ENCODE measurements around the gene ATF3. TPM values are rescaled to one million over a fixed set of nuclear protein-coding genes. Genes with fewer than 3 reads are reported as not detected.
A peak's percentile ranks its signal among the peaks of the same experiment; 100 is the strongest.

Gene ATF3, protein sequence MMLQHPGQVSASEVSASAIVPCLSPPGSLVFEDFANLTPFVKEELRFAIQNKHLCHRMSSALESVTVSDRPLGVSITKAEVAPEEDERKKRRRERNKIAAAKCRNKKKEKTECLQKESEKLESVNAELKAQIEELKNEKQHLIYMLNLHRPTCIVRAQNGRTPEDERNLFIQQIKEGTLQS
- 10 to 100 TPM in 1 of 2 donors, 1 to 10 TPM in 1; 6.0 to 14.8 TPM for total RNA-seq

DNA sequence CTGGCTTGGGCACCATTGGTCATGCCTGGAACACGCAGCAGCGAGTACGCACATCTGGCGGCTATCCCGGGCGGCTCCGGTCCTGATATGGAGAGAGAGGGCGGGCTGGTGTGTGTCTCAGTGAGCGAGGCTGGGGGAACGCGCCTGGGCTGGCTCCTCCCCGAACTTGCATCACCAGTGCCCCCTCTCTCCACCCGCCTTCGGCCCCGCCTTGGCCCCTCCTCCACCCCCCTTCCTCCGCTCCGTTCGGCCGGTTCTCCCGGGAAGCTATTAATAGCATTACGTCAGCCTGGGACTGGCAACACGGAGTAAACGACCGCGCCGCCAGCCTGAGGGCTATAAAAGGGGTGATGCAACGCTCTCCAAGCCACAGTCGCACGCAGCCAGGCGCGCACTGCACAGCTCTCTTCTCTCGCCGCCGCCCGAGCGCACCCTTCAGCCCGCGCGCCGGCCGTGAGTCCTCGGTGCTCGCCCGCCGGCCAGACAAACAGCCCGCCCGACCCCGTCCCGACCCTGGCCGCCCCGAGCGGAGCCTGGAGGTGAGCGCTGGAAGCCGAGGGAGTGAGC, at the start of gene ATF3:
ATF3 (plus strand) TSS at position 370 of the 567 bp plus-strand sequence. CDS start 6,261 bp downstream, outside the sequence.
- no peaks in the 10 kb centered on the region for H3K27me3 ChIP-seq (replicated peaks; ENCODE audit: insufficient read depth)
- peaks cover 4% of the 10 kb centered on the region for H3K4me1 ChIP-seq (replicated peaks)
- intact Hi-C loops (cut with DNase I), result loop anchor here (5.0 kb wide), 1 partner anchor 131 kb away; no protein-coding TSS in a partner anchor
- peak within 1 kb of the TSS; percentile 49 to 72 for H3K4me3 ChIP-seq
- WGBS, result under 1% methylated on average over 51 of the region's 54 CpGs
- peak within 1 kb of the TSS; percentile 97 to 99 for H3K27ac ChIP-seq
- TF ChIP-seq POLR2A (IDR thresholded peaks at IDR 0.05) (peak; percentile 96), POLR2AphosphoS5 (IDR thresholded peaks at IDR 0.05) (peak; percentile 95)
- TF ChIP-seq, protein P1, sequence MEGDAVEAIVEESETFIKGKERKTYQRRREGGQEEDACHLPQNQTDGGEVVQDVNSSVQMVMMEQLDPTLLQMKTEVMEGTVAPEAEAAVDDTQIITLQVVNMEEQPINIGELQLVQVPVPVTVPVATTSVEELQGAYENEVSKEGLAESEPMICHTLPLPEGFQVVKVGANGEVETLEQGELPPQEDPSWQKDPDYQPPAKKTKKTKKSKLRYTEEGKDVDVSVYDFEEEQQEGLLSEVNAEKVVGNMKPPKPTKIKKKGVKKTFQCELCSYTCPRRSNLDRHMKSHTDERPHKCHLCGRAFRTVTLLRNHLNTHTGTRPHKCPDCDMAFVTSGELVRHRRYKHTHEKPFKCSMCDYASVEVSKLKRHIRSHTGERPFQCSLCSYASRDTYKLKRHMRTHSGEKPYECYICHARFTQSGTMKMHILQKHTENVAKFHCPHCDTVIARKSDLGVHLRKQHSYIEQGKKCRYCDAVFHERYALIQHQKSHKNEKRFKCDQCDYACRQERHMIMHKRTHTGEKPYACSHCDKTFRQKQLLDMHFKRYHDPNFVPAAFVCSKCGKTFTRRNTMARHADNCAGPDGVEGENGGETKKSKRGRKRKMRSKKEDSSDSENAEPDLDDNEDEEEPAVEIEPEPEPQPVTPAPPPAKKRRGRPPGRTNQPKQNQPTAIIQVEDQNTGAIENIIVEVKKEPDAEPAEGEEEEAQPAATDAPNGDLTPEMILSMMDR (IDR thresholded peaks at IDR 0.05), result peak in 1 of 4 experiments; percentile 3
- no peaks in the 10 kb centered on the region for H3K36me3 ChIP-seq
- DNase-seq (ENCODE audit: low spot score), result peak; percentile 100
- no peaks in the 10 kb centered on the region for H3K9me3 ChIP-seq

DNA sequence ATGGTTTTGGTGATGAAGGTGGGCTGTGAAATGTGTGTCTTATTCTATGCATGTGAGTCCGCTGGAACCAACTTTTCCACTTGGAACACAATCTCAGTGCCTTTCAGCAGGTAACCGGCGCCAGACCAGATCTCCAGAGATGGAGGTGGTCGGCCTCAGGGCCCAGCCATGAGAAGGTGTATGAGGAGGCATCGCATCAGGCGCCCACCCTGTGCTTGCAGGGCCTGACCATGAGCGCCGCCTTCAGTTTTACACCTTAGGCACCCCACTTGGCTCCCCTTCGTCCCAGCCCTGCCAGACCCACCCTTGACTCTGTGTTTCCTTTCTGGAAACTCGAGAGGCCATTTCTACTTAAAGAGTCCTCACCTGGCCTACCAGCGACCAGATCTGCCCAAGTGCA, 48.6 kb upstream of the ATF3 start:
- intact Hi-C loops (cut with DNase I), result loop anchor here (1.0 kb wide), 1 partner anchor 47 kb away; no protein-coding TSS in a partner anchor
- no peak for DNase-seq (ENCODE audit: low spot score)
- H3K4me3 ChIP-seq, result no peak overlapping the region
- no peaks in the 10 kb centered on the region for H3K27me3 ChIP-seq (replicated peaks; ENCODE audit: insufficient read depth)
- no peaks in the 10 kb centered on the region for H3K36me3 ChIP-seq
- H3K9me3 ChIP-seq, result no peaks in the 10 kb centered on the region
- WGBS, result 86% methylated on average over 11 of the region's 11 CpGs
- H3K4me1 ChIP-seq (replicated peaks), result no peaks in the 10 kb centered on the region
- TF ChIP-seq POLR2A (IDR thresholded peaks at IDR 0.05), result no peak
- no peak for TF ChIP-seq POLR2AphosphoS5 (IDR thresholded peaks at IDR 0.05)
- TF ChIP-seq, protein P1 (IDR thresholded peaks at IDR 0.05), result no peak
- H3K27ac ChIP-seq, result peak overlapping the region; percentile 91 to 92

DNA sequence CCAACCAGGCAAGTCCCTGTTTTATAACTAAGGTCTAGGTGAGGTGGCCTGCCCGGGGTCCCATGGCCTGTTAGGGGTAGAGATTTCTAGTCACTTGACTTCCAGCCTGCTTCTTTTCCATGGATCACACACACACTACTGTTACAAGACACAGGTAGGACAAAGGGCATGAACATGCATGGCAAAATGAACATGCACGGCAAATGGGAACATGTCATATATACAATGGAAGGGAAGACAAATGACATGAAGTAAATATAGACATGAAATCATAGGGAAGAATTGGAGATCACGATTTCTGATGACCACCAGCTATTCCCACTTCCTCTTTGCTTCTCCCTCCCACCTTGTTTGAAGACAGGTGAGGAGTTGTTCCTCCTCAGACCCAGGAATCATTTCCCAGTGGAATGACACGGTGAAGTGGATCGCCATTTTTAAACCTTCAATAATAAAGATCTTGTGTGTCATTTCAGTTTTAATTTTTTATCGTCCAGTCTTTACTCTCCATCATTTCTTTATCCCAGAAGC, 47.6 kb upstream of the ATF3 start:
- 81% methylated on average over 6 of the region's 6 CpGs for WGBS
- H3K9me3 ChIP-seq, result no peaks in the 10 kb centered on the region
- H3K36me3 ChIP-seq, result no peaks in the 10 kb centered on the region
- H3K27ac ChIP-seq, result no peak overlapping the region
- no peaks in the 10 kb centered on the region for H3K4me1 ChIP-seq (replicated peaks)
- H3K4me3 ChIP-seq, result no peak overlapping the region
- DNase-seq (ENCODE audit: low spot score), result no peak
- no peaks in the 10 kb centered on the region for H3K27me3 ChIP-seq (replicated peaks; ENCODE audit: insufficient read depth)
- TF ChIP-seq POLR2A (IDR thresholded peaks at IDR 0.05), result no peak
- TF ChIP-seq, protein P1 (IDR thresholded peaks at IDR 0.05), result no peak
- TF ChIP-seq POLR2AphosphoS5 (IDR thresholded peaks at IDR 0.05), result no peak
- intact Hi-C loops (cut with DNase I), result no loop called here

DNA sequence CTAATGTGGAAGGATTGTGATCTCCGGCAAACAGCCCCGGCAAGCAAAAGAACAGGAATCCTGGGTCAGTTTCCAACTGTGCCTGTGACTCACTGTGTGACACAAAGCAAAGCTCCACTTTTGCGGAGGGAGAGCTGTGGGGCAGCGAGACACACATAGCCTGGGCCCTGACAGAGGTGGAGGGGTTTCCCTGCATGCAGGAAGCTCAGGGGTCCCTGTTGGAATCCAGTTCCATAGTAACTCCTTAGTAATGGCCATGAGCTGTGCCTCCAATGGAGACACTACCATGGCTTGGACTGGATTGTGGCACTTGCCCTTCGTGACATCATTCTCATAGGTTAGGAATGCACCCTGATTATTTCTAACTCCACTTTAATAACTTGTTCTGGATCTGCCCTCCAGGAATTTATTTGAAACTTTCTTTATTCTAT, 47.0 kb upstream of the ATF3 start:
- Histone ChIP-seq H3K4me1 (replicated peaks) (no peaks in the 10 kb centered on the region), H3K36me3 (no peaks in the 10 kb centered on the region), H3K27ac (peak overlapping the region in 1 of 2 donors; percentile 17), H3K27me3 (replicated peaks; ENCODE audit: insufficient read depth) (no peaks in the 10 kb centered on the region), H3K9me3 (no peaks in the 10 kb centered on the region), H3K4me3 (no peak overlapping the region)
- no peak for TF ChIP-seq POLR2AphosphoS5 (IDR thresholded peaks at IDR 0.05)
- TF ChIP-seq POLR2A (IDR thresholded peaks at IDR 0.05), result no peak
- TF ChIP-seq, protein P1 (IDR thresholded peaks at IDR 0.05), result no peak
- WGBS, result 55% methylated on average over 5 of the region's 5 CpGs
- intact Hi-C loops (cut with DNase I), result no loop called here
- no peak for DNase-seq (ENCODE audit: low spot score)
